K562 (cell line): ENCODE data around the gene FCRL2. TPM values are rescaled to one million over a fixed set of nuclear protein-coding genes. Genes with fewer than 3 reads are reported as not detected.

Experiments
- ATAC-seq: fragments of 200-7000 bp; cut with Tn5 transposase; 3 replicates; pipeline ENCODE4 v1.9.1; 2020; ENCODE audit warnings: moderate library complexity
- BruUV-seq: library from RNA; stranded (reverse); fragments of 400-500 nt; replicated peaks from 2 replicates; lab custom pipeline; 2021; lab: Mats Ljungman, UMichigan
- CTCF ChIA-PET: fragments of 300-600 bp; formaldehyde crosslinking; extraction: SDS; loops from one replicate; lab custom pipeline; 2021; ENCODE audit warnings: low intra/inter-chr PET ratio; lab: Yijun Ruan, JAX
- POLR2A ChIA-PET: fragments of 300-600, 350-650 bp; sonication (Branson Sonifier 250); formaldehyde crosslinking; extraction: SDS; loops from one replicate; lab custom pipeline; 2021; ENCODE audit warnings: antibody characterized with exemption, inconsistent platforms; lab: Yijun Ruan, JAX
- DNase-seq, 4 experiments: peaks; one replicate each; pipeline versions ENCODE4 v3.0.0 to v3.0.0-alpha.2; 2011 to 2018; ENCODE audit warnings: low spot score in 3 of 4, mixed read lengths in 3 of 4; ENCODE audit errors: extremely low read depth in 1 of 4
- FAIRE-seq: peaks from 2 replicates; lab custom pipeline; 2011; peaks lifted over from hg19 to GRCh38; lab: Jason Lieb, UNC
- H2AFZ ChIP-seq: 2 replicates; pipeline ENCODE4 v1.6.0; 2011; ENCODE audit warnings: low read depth, low read length, control low read depth, inconsistent platforms
- H3K27ac ChIP-seq: fragments of 200-600 bp; 3 replicates; pipeline ENCODE4 v1.8.0; 2011; ENCODE audit warnings: low read depth, mild to moderate bottlenecking, control low read depth, inconsistent platforms, low read length, moderate library complexity, mixed read lengths; ENCODE audit errors: extremely low read depth
- H3K27me3 ChIP-seq, 2 experiments: fragments of 300-600 bp in 1 of 2; 2 replicates in 1 of 2; 3 replicates in 1 of 2; pipeline versions ENCODE4 v1.6.0 to v1.8.0; 2011; ENCODE audit warnings: inconsistent platforms in 2 of 2, low read length in 2 of 2, mild to moderate bottlenecking in 1 of 2, mixed read lengths in 1 of 2, moderate library complexity in 1 of 2; ENCODE audit not compliant: control insufficient read depth in 2 of 2, insufficient read depth in 2 of 2
- H3K36me3 ChIP-seq: fragments of 300-600 bp; 3 replicates; pipeline ENCODE4 v1.8.0; 2011; ENCODE audit warnings: mild to moderate bottlenecking, low read length, inconsistent platforms; ENCODE audit not compliant: control insufficient read depth, insufficient read depth
- H3K4me1 ChIP-seq, 2 experiments: fragments of 200-600 bp in 1 of 2; replicated peaks in 1 of 2; 2 replicates in 1 of 2; 3 replicates in 1 of 2; pipeline versions ENCODE4 v1.5.1 to v1.8.0; 2011; ENCODE audit warnings: inconsistent platforms in 2 of 2, low read length in 2 of 2, mild to moderate bottlenecking in 1 of 2, mixed read lengths in 1 of 2, moderate library complexity in 1 of 2; ENCODE audit not compliant: control insufficient read depth in 2 of 2, insufficient read depth in 2 of 2
- H3K4me2 ChIP-seq: 2 replicates; pipeline ENCODE4 v1.6.1; 2011; ENCODE audit warnings: low read length, control low read depth, inconsistent platforms, mixed read lengths; ENCODE audit not compliant: insufficient read depth
- H3K4me3 ChIP-seq: fragments of 200-600 bp; sonication (generic), shearing (Covaris generic); 2 replicates; pipeline ENCODE4 v1.5.1; 2016; ENCODE audit warnings: control low read depth, inconsistent platforms
- H3K79me2 ChIP-seq: fragments of 200-600 bp; 3 replicates; pipeline ENCODE4 v1.8.0; 2011; ENCODE audit warnings: low read length, inconsistent platforms; ENCODE audit not compliant: control insufficient read depth, insufficient read depth
- H3K9ac ChIP-seq, 2 experiments: 2 replicates each; pipeline versions ENCODE4 v1.6.0 to v1.6.1; 2011; ENCODE audit warnings: low read depth in 2 of 2, low read length in 2 of 2, control low read depth in 1 of 2, inconsistent platforms in 1 of 2, mild to moderate bottlenecking in 1 of 2, mixed read lengths in 1 of 2; ENCODE audit not compliant: insufficient read depth in 1 of 2
- H3K9me1 ChIP-seq: one replicate; pipeline ENCODE4 v1.6.0; 2011; ENCODE audit warnings: inconsistent platforms, mild to moderate bottlenecking, low read length, moderate library complexity; ENCODE audit not compliant: control insufficient read depth, insufficient read depth
- H3K9me3 ChIP-seq: replicated peaks from 2 replicates; pipeline ENCODE4 v1.5.1; 2011; ENCODE audit warnings: low read depth, low read length, inconsistent platforms; ENCODE audit not compliant: control insufficient read depth, insufficient read depth
- H4K20me1 ChIP-seq: replicated peaks from 2 replicates; pipeline ENCODE4 v1.6.1; 2011; ENCODE audit warnings: low read length, inconsistent platforms, mixed read lengths; ENCODE audit not compliant: control insufficient read depth, insufficient read depth
- CTBP1 ChIP-seq: fragments of 450-650 bp; IDR thresholded peaks from 2 replicates; pipeline ENCODE4 v1.6.1; 2016; ENCODE audit warnings: borderline replicate concordance
- DACH1 ChIP-seq: fragments of 450-650 bp; IDR thresholded peaks from 2 replicates; pipeline ENCODE4 v1.6.1; 2018; ENCODE audit not compliant: partially characterized antibody
- ELF1 ChIP-seq: fragments of 200-800 bp; sonication (Bioruptor generic); IDR thresholded peaks from 2 replicates; pipeline ENCODE4 v1.6.1; 2016; ENCODE audit warnings: missing genetic modification characterization, missing compliant biosample characterization
- HEY1 ChIP-seq: fragments of 250-450 bp; sonication (Bioruptor Pico); IDR thresholded peaks from 2 replicates; pipeline ENCODE4 v1.5.0; 2020; ENCODE audit warnings: mild to moderate bottlenecking, moderate library complexity, borderline replicate concordance
- ILK ChIP-seq: fragments of 450-650 bp; IDR thresholded peaks from 2 replicates; pipeline ENCODE4 v1.6.1; 2016; ENCODE audit warnings: missing genetic modification characterization, low read depth, mild to moderate bottlenecking, missing compliant biosample characterization, moderate library complexity, borderline replicate concordance
- KAT7 ChIP-seq: sonication (generic); formaldehyde crosslinking; IDR thresholded peaks from 2 replicates; pipeline ENCODE4 v1.8.0; 2022; ENCODE audit warnings: missing genetic modification reagents, mild to moderate bottlenecking, borderline replicate concordance
- LARP7 ChIP-seq: fragments of 450-650 bp; IDR thresholded peaks from 2 replicates; pipeline ENCODE4 v1.6.1; 2016
- PTBP1 ChIP-seq: fragments of 200-400 bp; formaldehyde crosslinking; IDR thresholded peaks from 2 replicates; pipeline ENCODE4 v1.6.1; 2017; ENCODE audit warnings: low read depth, low read length
- PTRF ChIP-seq: fragments of 450-650 bp; IDR thresholded peaks from 2 replicates; pipeline ENCODE4 v1.6.1; 2016; ENCODE audit warnings: mild to moderate bottlenecking, missing genetic modification characterization, missing compliant biosample characterization
- PURB ChIP-seq: sonication (generic); formaldehyde crosslinking; IDR thresholded peaks from 2 replicates; pipeline ENCODE4 v1.9.0; 2021; ENCODE audit warnings: low read depth, mild to moderate bottlenecking, missing genetic modification reagents
- SMAD3 ChIP-seq: fragments of 450-650 bp; formaldehyde crosslinking; conservative IDR thresholded peaks from 2 replicates; pipeline ENCODE4 v1.4.0; 2020; ENCODE audit warnings: mild to moderate bottlenecking
- SMARCA4 ChIP-seq: fragments of 450-650 bp; IDR thresholded peaks from 2 replicates; pipeline ENCODE4 v1.6.1; 2016
- YY1 ChIP-seq, 3 experiments: IDR thresholded peaks; 2 replicates each; pipeline ENCODE4 v1.6.1; 2011; ENCODE audit warnings: low read length in 2 of 3, mild to moderate bottlenecking in 2 of 3, moderate library complexity in 2 of 3, borderline replicate concordance in 1 of 3, control low read depth in 1 of 3, low read depth in 1 of 3; ENCODE audit not compliant: insufficient read depth in 3 of 3, insufficient replicate concordance in 2 of 3, control insufficient read depth in 1 of 3, insufficient read length in 1 of 3; ENCODE audit errors: extremely low read depth in 1 of 3
- ZHX1 ChIP-seq: fragments of 150-350 bp; conservative IDR thresholded peaks from 2 replicates; pipeline ENCODE4 v1.6.1; 2014; ENCODE audit warnings: low read length
- WGBS: fragments of 100-300 bp; shearing (Covaris generic); methylation state at CpG from one replicate; pipeline ENCODE4 v1.1.6; 2016; ENCODE audit warnings: low coverage, mixed read lengths; ENCODE audit not compliant: insufficient coverage; ENCODE audit errors: missing lambda C conversion rate; 5-methylcytosine and 5-hydroxymethylcytosine counted together
- in situ Hi-C: fragments of 300-500 bp; cut with MboI; formaldehyde crosslinking; loops from 4 replicates; pipeline ENCODE4 v1.15.0; 2018; ENCODE audit warnings: inconsistent platforms, mixed read lengths
- intact Hi-C: fragments of 100-400 bp; cut with micrococcal nuclease; formaldehyde crosslinking; loops from 2 replicates; pipeline ENCODE4 v1.14.2; 2022
- polyA plus RNA-seq, 8 experiments: library from polyadenylated mRNA; depleted of rRNA in 4 of 8; stranded (reverse) in 5 of 8; unstranded in 3 of 8; fragments of >200 nt; fragmentation: Nextera tagmentation in 2 of 8; fragmentation: Illumina TruSeq in 1 of 8; extraction: Ambion mirVana in 2 of 8; extraction: Trizol in 1 of 8; gene quantifications; 2 replicates each; pipeline versions ENCODE4 v1.2.1 to v1.2.3, GENCODE V29; 2011 to 2014; ENCODE audit warnings: inconsistent platforms in 1 of 8, missing spikeins in 1 of 8
- total RNA-seq, 7 experiments: library from RNA; depleted of rRNA in 6 of 7; stranded (reverse); fragments of >200 nt in 6 of 7; fragmentation: Illumina TruSeq in 2 of 7; extraction: Trizol in 2 of 7; gene quantifications; 2 replicates each; pipeline versions ENCODE4 v1.2.1 to v1.2.3, GENCODE V29; 2011 to 2021; ENCODE audit warnings: low replicate concordance in 1 of 7
- TF ChIP-seq, protein P1 (sequence below): IDR thresholded peaks from 2 replicates; pipeline ENCODE4 v1.6.1; 2011; ENCODE audit not compliant: insufficient read length; ENCODE audit errors: extremely low read depth
- TF ChIP-seq, protein P2 (sequence below): sonication (generic); formaldehyde crosslinking; IDR thresholded peaks from 2 replicates; pipeline ENCODE4 v1.8.1; 2022; ENCODE audit warnings: missing genetic modification reagents
- TF ChIP-seq, protein P3 (sequence below): sonication (generic); formaldehyde crosslinking; IDR thresholded peaks from 2 replicates; pipeline ENCODE4 v1.8.1; 2023; ENCODE audit warnings: mild to moderate bottlenecking, missing genetic modification reagents

FCRL2 gene
- total and polyA plus RNA-seq, 9 of the 15 experiments (the other 6 are each of a cell fraction or from before 2014, with no cell fraction given), result not detected

DNA sequence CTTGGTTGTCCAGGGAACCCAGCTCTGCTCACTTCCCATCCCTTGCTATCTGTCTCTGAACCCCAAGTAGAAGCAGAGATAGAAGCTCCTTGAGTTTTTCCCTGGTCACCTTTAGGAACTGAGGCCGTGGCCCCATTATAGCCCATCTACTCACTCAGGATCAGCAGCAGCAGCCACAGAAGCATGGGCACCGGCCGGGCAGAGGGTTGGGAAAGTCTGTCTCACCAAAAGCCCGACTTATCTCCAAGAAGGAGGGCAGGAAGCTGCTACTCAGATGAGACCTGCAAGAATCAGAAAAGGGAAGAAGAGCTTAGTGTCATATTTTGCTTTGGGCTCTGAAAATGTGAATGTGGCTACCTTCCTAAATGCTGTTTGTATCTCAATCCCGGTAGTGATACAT is 76.6 kb downstream of the FCRL2 start:
- no peaks in the 10 kb centered on the region for H3K27me3 ChIP-seq
- FAIRE-seq (no peak), DNase-seq (no peak), ATAC-seq (no peak)
- H3K4me1 ChIP-seq, result no peaks in the 10 kb centered on the region
- no peak overlapping the region for H2AFZ ChIP-seq
- H3K9me1 ChIP-seq, result no peaks in the 10 kb centered on the region
- CTCF ChIA-PET, result no interaction called here
- TF ChIP-seq SMAD3 (no peak), DACH1 (no peak), ZHX1 (no peak), HEY1 (CRISPR knock-in tag) (no peak), PTBP1 (no peak), PURB (no peak), ELF1 (tag) (no peak), LARP7 (no peak), YY1 (IDR thresholded peaks at IDR 0.05; ENCODE audit: borderline replicate concordance in 1 of 3, control insufficient read depth in 1 of 3, extremely low read depth in 1 of 3, insufficient read depth in 3 of 3, insufficient read length in 1 of 3, insufficient replicate concordance in 2 of 3, low read depth in 1 of 3, low read length in 2 of 3) (no peak), ILK (tag) (no peak), PTRF (tag) (no peak), KAT7 (CRISPR knock-in tag) (no peak), SMARCA4 (no peak), CTBP1 (no peak)
- TF ChIP-seq, protein P1, sequence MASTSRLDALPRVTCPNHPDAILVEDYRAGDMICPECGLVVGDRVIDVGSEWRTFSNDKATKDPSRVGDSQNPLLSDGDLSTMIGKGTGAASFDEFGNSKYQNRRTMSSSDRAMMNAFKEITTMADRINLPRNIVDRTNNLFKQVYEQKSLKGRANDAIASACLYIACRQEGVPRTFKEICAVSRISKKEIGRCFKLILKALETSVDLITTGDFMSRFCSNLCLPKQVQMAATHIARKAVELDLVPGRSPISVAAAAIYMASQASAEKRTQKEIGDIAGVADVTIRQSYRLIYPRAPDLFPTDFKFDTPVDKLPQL, result no peak
- TF ChIP-seq, protein P2, sequence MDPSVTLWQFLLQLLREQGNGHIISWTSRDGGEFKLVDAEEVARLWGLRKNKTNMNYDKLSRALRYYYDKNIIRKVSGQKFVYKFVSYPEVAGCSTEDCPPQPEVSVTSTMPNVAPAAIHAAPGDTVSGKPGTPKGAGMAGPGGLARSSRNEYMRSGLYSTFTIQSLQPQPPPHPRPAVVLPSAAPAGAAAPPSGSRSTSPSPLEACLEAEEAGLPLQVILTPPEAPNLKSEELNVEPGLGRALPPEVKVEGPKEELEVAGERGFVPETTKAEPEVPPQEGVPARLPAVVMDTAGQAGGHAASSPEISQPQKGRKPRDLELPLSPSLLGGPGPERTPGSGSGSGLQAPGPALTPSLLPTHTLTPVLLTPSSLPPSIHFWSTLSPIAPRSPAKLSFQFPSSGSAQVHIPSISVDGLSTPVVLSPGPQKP, result no peak
- TF ChIP-seq, protein P3, sequence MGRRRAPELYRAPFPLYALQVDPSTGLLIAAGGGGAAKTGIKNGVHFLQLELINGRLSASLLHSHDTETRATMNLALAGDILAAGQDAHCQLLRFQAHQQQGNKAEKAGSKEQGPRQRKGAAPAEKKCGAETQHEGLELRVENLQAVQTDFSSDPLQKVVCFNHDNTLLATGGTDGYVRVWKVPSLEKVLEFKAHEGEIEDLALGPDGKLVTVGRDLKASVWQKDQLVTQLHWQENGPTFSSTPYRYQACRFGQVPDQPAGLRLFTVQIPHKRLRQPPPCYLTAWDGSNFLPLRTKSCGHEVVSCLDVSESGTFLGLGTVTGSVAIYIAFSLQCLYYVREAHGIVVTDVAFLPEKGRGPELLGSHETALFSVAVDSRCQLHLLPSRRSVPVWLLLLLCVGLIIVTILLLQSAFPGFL (CRISPR knock-in tag), result no peak
- no peaks in the 10 kb centered on the region for H3K9me3 ChIP-seq
- no peaks in the 10 kb centered on the region for H3K79me2 ChIP-seq
- H3K27ac ChIP-seq, result no peak overlapping the region
- H3K36me3 ChIP-seq, result no peaks in the 10 kb centered on the region
- no TSS peak for BruUV-seq
- POLR2A ChIA-PET, result no interaction called here
- intact Hi-C loops (no loop called here), in situ Hi-C loops (no loop called here)
- no peaks in the 10 kb centered on the region for H4K20me1 ChIP-seq
- H3K9ac ChIP-seq, result no peak overlapping the region
- no peak overlapping the region for H3K4me3 ChIP-seq
- H3K4me2 ChIP-seq, result no peak overlapping the region
- WGBS, result 0% methylated on average over 4 of the region's 5 CpGs
